GM12878 (cell line): ENCODE results near the gene ANGPTL2. TPM values are rescaled to one million over a fixed set of nuclear protein-coding genes. Genes with fewer than 3 reads are reported as not detected.

Source experiments
- ATAC-seq: fragments of 200-7000 bp; cut with Tn5 transposase; 3 replicates; pipeline ENCODE4 v1.9.1; 2020; ENCODE audit warnings: mild to moderate bottlenecking, moderate library complexity
- BruUV-seq: library from RNA; stranded (reverse); fragments of 400-500 nt; replicated peaks from 2 replicates; lab custom pipeline; 2021; lab: Mats Ljungman, UMichigan
- CTCF ChIA-PET: fragments of 300-600 bp; sonication (Branson Sonifier 250); formaldehyde crosslinking; extraction: SDS; loops from one replicate; lab custom pipeline; 2021; ENCODE audit warnings: inconsistent platforms; lab: Yijun Ruan, JAX
- POLR2A ChIA-PET: fragments of 350-600 bp; formaldehyde crosslinking; extraction: SDS; loops from one replicate; lab custom pipeline; 2021; ENCODE audit warnings: inconsistent platforms; lab: Charles Lee
- RAD21 ChIA-PET: fragments of 300-600 bp; sonication (Branson Sonifier 250); formaldehyde crosslinking; loops from one replicate; lab custom pipeline; 2023; ENCODE audit warnings: antibody characterized with exemption; ENCODE audit not compliant: unreplicated experiment; lab: Charles Lee
- SMC1A ChIA-PET: fragments of 300-600 bp; sonication (Branson Sonifier 250); formaldehyde crosslinking; loops from one replicate; lab custom pipeline; 2023; ENCODE audit not compliant: unreplicated experiment, uncharacterized antibody; lab: Charles Lee
- DNase-seq: peaks from one replicate; pipeline ENCODE4 v3.0.0-alpha.2; 2011; ENCODE audit warnings: low read depth, low spot score
- FAIRE-seq: peaks from 3 replicates; lab custom pipeline; 2011; peaks lifted over from hg19 to GRCh38; lab: Jason Lieb, UNC
- H2AFZ ChIP-seq: 2 replicates; pipeline ENCODE4 v1.6.0; 2011; ENCODE audit warnings: low read depth, low read length, control low read depth; ENCODE audit not compliant: control insufficient read depth
- H3K27ac ChIP-seq: 2 replicates; pipeline ENCODE4 v1.5.1; 2011; ENCODE audit warnings: control low read depth; ENCODE audit not compliant: control insufficient read depth, insufficient read depth
- H3K27me3 ChIP-seq, 2 experiments: replicated peaks in 1 of 2; 2 replicates each; pipeline versions ENCODE4 v1.6.0 to v1.6.1; 2011; ENCODE audit warnings: low read length in 1 of 2; ENCODE audit not compliant: control insufficient read depth in 2 of 2, insufficient read depth in 2 of 2
- H3K36me3 ChIP-seq, 2 experiments: 2 replicates each; pipeline ENCODE4 v1.5.1; 2011; ENCODE audit warnings: low read length in 1 of 2; ENCODE audit not compliant: control insufficient read depth in 2 of 2, insufficient read depth in 2 of 2
- H3K4me1 ChIP-seq: 2 replicates; pipeline ENCODE4 v1.6.1; 2011; ENCODE audit warnings: mild to moderate bottlenecking, low read length, moderate library complexity, mixed read lengths; ENCODE audit not compliant: control insufficient read depth, insufficient read depth
- H3K4me2 ChIP-seq: 2 replicates; pipeline ENCODE4 v1.6.0; 2011; ENCODE audit warnings: control low read depth; ENCODE audit not compliant: control insufficient read depth, insufficient read depth
- H3K4me3 ChIP-seq: fragments of 200-600 bp; sonication (generic); 2 replicates; pipeline ENCODE4 v1.5.1; 2016
- H3K79me2 ChIP-seq: 2 replicates; pipeline ENCODE4 v1.6.0; 2011; ENCODE audit warnings: low read length; ENCODE audit not compliant: control insufficient read depth, insufficient read depth
- H3K9ac ChIP-seq: 2 replicates; pipeline ENCODE4 v1.8.0; 2011; ENCODE audit warnings: low read length, control low read depth, mixed read lengths; ENCODE audit not compliant: control insufficient read depth, insufficient read depth
- H3K9me3 ChIP-seq: replicated peaks from 3 replicates; pipeline ENCODE4 v1.5.1; 2011; ENCODE audit warnings: mild to moderate bottlenecking, low read length; ENCODE audit not compliant: control insufficient read depth, insufficient read depth
- H4K20me1 ChIP-seq: 2 replicates; pipeline ENCODE4 v1.6.0; 2011; ENCODE audit not compliant: control insufficient read depth, insufficient read depth
- CUX1 ChIP-seq: IDR thresholded peaks from 2 replicates; pipeline ENCODE4 v1.6.1; 2012; ENCODE audit warnings: improper control_type of control experiment, low read depth, low read length; ENCODE audit not compliant: insufficient replicate concordance
- E4F1 ChIP-seq: fragments of 450-650 bp; IDR thresholded peaks from 2 replicates; pipeline ENCODE4 v1.6.1; 2018; ENCODE audit warnings: borderline replicate concordance, mild to moderate bottlenecking; ENCODE audit not compliant: partially characterized antibody
- KDM1A ChIP-seq: fragments of 200-600 bp; sonication (generic); IDR thresholded peaks from 2 replicates; pipeline ENCODE4 v1.6.1; 2016; ENCODE audit warnings: borderline replicate concordance
- MYB ChIP-seq: fragments of 150-350 bp; IDR thresholded peaks from 2 replicates; pipeline ENCODE4 v1.6.1; 2014; ENCODE audit warnings: mild to moderate bottlenecking, low read depth, low read length, borderline replicate concordance
- NFYB ChIP-seq: IDR thresholded peaks from 2 replicates; pipeline ENCODE4 v1.6.1; 2011; ENCODE audit warnings: low read depth, mild to moderate bottlenecking, low read length, improper control_type of control experiment, moderate library complexity; ENCODE audit not compliant: insufficient read depth
- PML ChIP-seq: IDR thresholded peaks from 2 replicates; pipeline ENCODE4 v1.6.1; 2012; ENCODE audit warnings: low read length, inconsistent platforms
- RUNX3 ChIP-seq: IDR thresholded peaks from 2 replicates; pipeline ENCODE4 v1.6.1; 2012; ENCODE audit warnings: low read length, inconsistent platforms
- SMAD1 ChIP-seq: fragments of 450-650 bp; IDR thresholded peaks from 2 replicates; pipeline ENCODE4 v1.6.1; 2018; ENCODE audit warnings: mild to moderate bottlenecking, low read depth; ENCODE audit not compliant: partially characterized antibody
- SMARCA5 ChIP-seq: fragments of 450-650 bp; IDR thresholded peaks from 2 replicates; pipeline ENCODE4 v1.6.1; 2017; ENCODE audit warnings: mild to moderate bottlenecking
- SUPT20H ChIP-seq: IDR thresholded peaks from 2 replicates; pipeline ENCODE4 v1.6.1; 2011; ENCODE audit warnings: low read depth, mild to moderate bottlenecking, low read length, moderate library complexity, borderline replicate concordance; ENCODE audit not compliant: control insufficient read depth
- SUZ12 ChIP-seq: fragments of 200-600 bp; sonication (generic); IDR thresholded peaks from one replicate; pipeline ENCODE4 v1.6.1; 2018; ENCODE audit warnings: antibody characterized with exemption, mild to moderate bottlenecking; ENCODE audit not compliant: unreplicated experiment
- TCF7 ChIP-seq: IDR thresholded peaks from 2 replicates; pipeline ENCODE4 v1.6.1; 2014; ENCODE audit warnings: antibody characterized with exemption, borderline replicate concordance
- ZBTB11 ChIP-seq: fragments of 450-650 bp; formaldehyde crosslinking; IDR thresholded peaks from 2 replicates; pipeline ENCODE4 v1.5.0; 2022; ENCODE audit warnings: mild to moderate bottlenecking, missing genetic modification characterization
- ZNF622 ChIP-seq: fragments of 450-650 bp; IDR thresholded peaks from 2 replicates; pipeline ENCODE4 v1.6.1; 2017; ENCODE audit warnings: mild to moderate bottlenecking, inconsistent platforms
- WGBS: methylation state at CpG from one replicate; pipeline ENCODE4 v1.1.6; 2016; ENCODE audit warnings: low lambda C conversion rate; ENCODE audit not compliant: insufficient replicate concordance, insufficient coverage; ENCODE audit errors: missing lambda C conversion rate; 5-methylcytosine and 5-hydroxymethylcytosine counted together
- in situ Hi-C: fragments of 300-500 bp; cut with MboI; formaldehyde crosslinking; loops from 9 replicates; pipeline ENCODE4 v1.14.3; 2018; ENCODE audit warnings: mixed read lengths
- intact Hi-C: fragments of 100-400 bp; cut with micrococcal nuclease; formaldehyde crosslinking; loops from one replicate; pipeline ENCODE4 v1.14.2; 2022; ENCODE audit not compliant: unreplicated experiment
- polyA plus RNA-seq, 11 experiments: library from polyadenylated mRNA; depleted of rRNA in 4 of 11; unstranded in 6 of 11; stranded (reverse) in 5 of 11; fragments of >200 nt; fragmentation: Nextera tagmentation in 4 of 11; fragmentation: Illumina TruSeq in 1 of 11; extraction: Ambion mirVana in 4 of 11; extraction: Trizol in 1 of 11; gene quantifications; 1 replicate in 1 of 11; 2 replicates in 10 of 11; pipeline versions ENCODE4 v1.2.1 to v1.2.3, GENCODE V29; 2011 to 2016; ENCODE audit warnings: inconsistent platforms in 2 of 11, missing spikeins in 2 of 11, low read depth in 1 of 11
- total RNA-seq, 4 experiments: library from RNA; depleted of rRNA in 3 of 4; stranded (reverse); fragments of >200 nt in 3 of 4; fragmentation: Illumina TruSeq in 1 of 4; extraction: Trizol in 1 of 4; gene quantifications; 2 replicates each; pipeline versions ENCODE4 v1.2.1 to v1.2.3, GENCODE V29; 2013 to 2021

ANGPTL2 gene
- total and polyA plus RNA-seq, 10 of the 15 experiments (the other 5 are each of a cell fraction or from before 2014, with no cell fraction given): 0.13 to 2.6 (median 0.82) TPM; not detected in 1

- ATAC-seq (no peak), DNase-seq (no peak), FAIRE-seq (no peak)
- ChIA-PET POLR2A (interaction anchor here (0.5 kb wide), 1 partner anchor 249 kb away, joined by 3 read pairs; no protein-coding TSS in a partner anchor), SMC1A (interaction anchor here (1.8 kb wide), 1 partner anchor 19 kb away, joined by 3 read pairs; no protein-coding TSS in a partner anchor), CTCF (no interaction called here), RAD21 (no interaction called here)
- BruUV-seq: no TSS peak
- Histone ChIP-seq H3K4me1 (no peaks in the 10 kb centered on the region), H3K4me2 (no peak overlapping the region), H3K27ac (no peak overlapping the region), H3K27me3 (no peaks in the 10 kb centered on the region), H3K79me2 (no peaks in the 10 kb centered on the region), H3K9me3 (no peaks in the 10 kb centered on the region), H2AFZ (no peak overlapping the region), H3K36me3 (no peaks in the 10 kb centered on the region; a peak in 1 of 4 replicates), H3K9ac (no peak overlapping the region), H4K20me1 (no peaks in the 10 kb centered on the region), H3K4me3 (no peak overlapping the region)
- in situ Hi-C loops: no loop called here
- WGBS: 92% methylated on average over 1 of the region's 1 CpG
- intact Hi-C loops: no loop called here
- TF ChIP-seq E4F1: no peak
- no peak for TF ChIP-seq NFYB
- no peak for TF ChIP-seq ZNF622
- no peak for TF ChIP-seq KDM1A
- TF ChIP-seq ZBTB11: no peak
- no peak for TF ChIP-seq MYB
- TF ChIP-seq SMARCA5: no peak
- TF ChIP-seq SUZ12: no peak
- no peak for TF ChIP-seq SMAD1
- no peak for TF ChIP-seq TCF7
- no peak for TF ChIP-seq SUPT20H
- no peak for TF ChIP-seq RUNX3
- TF ChIP-seq PML: no peak
- TF ChIP-seq CUX1: no peak
These were observed 43.4 kb downstream of the ANGPTL2 start for GRCh38 chr9:127078988-127079387.
